ENCODE data around the gene TXNDC5. TPM values are rescaled to one million over a fixed set of nuclear protein-coding genes. Genes with fewer than 3 reads are reported as not detected.

The TXNDC5 gene
- total RNA-seq, 1 experiment from 2014 or later, result 128 TPM

Other genes starting within 250 kb of the TXNDC5 start
- gene BMP6, start 184.7 kb downstream of the TXNDC5 start, total RNA-seq (2014; rRNA removed; shearing (Covaris generic)), result 1.6 and 2.2 TPM in 2 replicates
- gene BLOC1S5, start 153.6 kb upstream of the TXNDC5 start, total RNA-seq (2014; rRNA removed; shearing (Covaris generic)), result 13.3 and 13.4 TPM in 2 replicates
- gene EEF1E1, start 191.8 kb upstream of the TXNDC5 start, total RNA-seq (2014; rRNA removed; shearing (Covaris generic)), result 64.3 and 72.5 TPM in 2 replicates